HG03066 (cell line): ENCODE results near the gene ZG16B.

Experiments
- ATAC-seq: cut with Tn5 transposase; IDR thresholded peaks from one replicate; pipeline ENCODE4 v1.9.1; 2021; ENCODE audit warnings: low read depth; ENCODE audit not compliant: unreplicated experiment

Gene ZG16B

GRCh38 chr16:2840914-2841313 lies 10.8 kb downstream of the ZG16B start:
- ATAC-seq, result no peak

- ATAC-seq, result no peak
Observed at GRCh38 chr16:2841606-2842339, 11.7 kb downstream of the ZG16B start.

- ATAC-seq, result no peak
Observed at GRCh38 chr16:2842340-2843000, 12.4 kb downstream of the ZG16B start.

- no peak for ATAC-seq
Observed at GRCh38 chr16:2843526-2843925, 13.4 kb downstream of the ZG16B start.

- no peak for ATAC-seq
Observed at GRCh38 chr16:2845116-2845515, 15.0 kb downstream of the ZG16B start.

GRCh38 chr16:2846511-2847310 lies 16.6 kb downstream of the ZG16B start:
- no peak for ATAC-seq

GRCh38 chr16:2848933-2849725 lies 19.0 kb downstream of the ZG16B start:
- ATAC-seq, result no peak

GRCh38 chr16:2852003-2852730 lies 22.1 kb downstream of the ZG16B start:
- no peak for ATAC-seq

- ATAC-seq, result no peak
Observed at GRCh38 chr16:2852731-2853507, 22.8 kb downstream of the ZG16B start.

- no peak for ATAC-seq
Observed at GRCh38 chr16:2853531-2854073, 23.5 kb downstream of the ZG16B start.

- no peak for ATAC-seq
Observed at GRCh38 chr16:2854700-2855309, 24.7 kb downstream of the ZG16B start.

GRCh38 chr16:2855536-2855935 lies 25.4 kb downstream of the ZG16B start:
- no peak for ATAC-seq

- no peak for ATAC-seq
Observed at GRCh38 chr16:2856061-2856670, 26.1 kb downstream of the ZG16B start.

GRCh38 chr16:2856686-2857450 lies 26.8 kb downstream of the ZG16B start:
- no peak for ATAC-seq

- no peak for ATAC-seq
Observed at GRCh38 chr16:2857451-2858244, 27.5 kb downstream of the ZG16B start, which contains the start of gene PRSS22. Gene PRSS22, minus strand, starts transcription at chr16:2858170. Its CDS starts 66 bp downstream, at chr16:2858104.

- no peak for ATAC-seq
Observed at GRCh38 chr16:2858245-2859025, 28.3 kb downstream of the ZG16B start.
